H1 (cell line): ENCODE results near the gene TET2. TPM values are rescaled to one million over a fixed set of nuclear protein-coding genes. Genes with fewer than 3 reads are reported as not detected.

Source experiments
- CTCF ChIA-PET: fragments of 300-600 bp; sonication (Branson Sonifier 250); formaldehyde crosslinking; loops from one replicate; lab custom pipeline; 2021; ENCODE audit not compliant: partially characterized antibody; lab: Charles Lee
- POLR2A ChIA-PET: fragments of 300-600 bp; sonication (Branson Sonifier 250); formaldehyde crosslinking; loops from one replicate; lab custom pipeline; 2021; ENCODE audit warnings: inconsistent platforms; ENCODE audit not compliant: partially characterized antibody; lab: Charles Lee
- DNase-seq, 2 experiments: peaks; one replicate each; pipeline versions ENCODE4 v3.0.0 to v3.0.0-alpha.2; 2010 to 2022; ENCODE audit warnings: low spot score in 2 of 2, low read depth in 1 of 2, mixed read lengths in 1 of 2
- FAIRE-seq: peaks from 2 replicates; lab custom pipeline; 2011; peaks lifted over from hg19 to GRCh38; lab: Jason Lieb, UNC
- H2AFZ ChIP-seq: 2 replicates; pipeline ENCODE4 v1.8.1; 2012; ENCODE audit warnings: low read length, inconsistent platforms
- H2AK5ac ChIP-seq: 2 replicates; pipeline ENCODE4 v1.6.1; 2013; ENCODE audit warnings: low read depth, low read length
- H2BK120ac ChIP-seq: replicated peaks from 2 replicates; pipeline ENCODE3; 2013; ENCODE audit warnings: low read depth, low read length, inconsistent platforms
- H2BK12ac ChIP-seq: 2 replicates; pipeline ENCODE4 v1.6.1; 2013; ENCODE audit warnings: low read depth, low read length
- H2BK15ac ChIP-seq: 2 replicates; pipeline ENCODE4 v1.6.1; 2013; ENCODE audit warnings: low read length
- H2BK20ac ChIP-seq: 2 replicates; pipeline ENCODE4 v1.6.1; 2013; ENCODE audit warnings: low read length
- H2BK5ac ChIP-seq: 2 replicates; pipeline ENCODE4 v1.6.1; 2013; ENCODE audit warnings: low read depth, low read length
- H3K14ac ChIP-seq: 2 replicates; pipeline ENCODE4 v1.6.1; 2013; ENCODE audit warnings: inconsistent platforms; ENCODE audit not compliant: insufficient read length
- H3K18ac ChIP-seq: 2 replicates; pipeline ENCODE4 v1.6.1; 2013; ENCODE audit warnings: low read length; ENCODE audit errors: extremely low read depth
- H3K23ac ChIP-seq: 2 replicates; pipeline ENCODE4 v1.6.1; 2013; ENCODE audit warnings: inconsistent platforms; ENCODE audit not compliant: insufficient read length
- H3K23me2 ChIP-seq: 2 replicates; pipeline ENCODE4 v1.6.1; 2013; ENCODE audit warnings: low read depth, low read length
- H3K27ac ChIP-seq: 2 replicates; pipeline ENCODE4 v1.6.1; 2011; ENCODE audit warnings: low read depth, low read length, inconsistent platforms
- H3K27me3 ChIP-seq, 4 experiments: replicated peaks in 1 of 4; 1 replicate in 1 of 4; 2 replicates in 3 of 4; pipeline versions ENCODE4 v1.6.1 to v1.8.1; 2011 to 2013; ENCODE audit warnings: low read length in 3 of 4, mild to moderate bottlenecking in 3 of 4, inconsistent platforms in 2 of 4, mixed read lengths in 2 of 4, moderate library complexity in 1 of 4; ENCODE audit not compliant: control insufficient read depth in 3 of 4, insufficient read depth in 3 of 4; ENCODE audit errors: extremely low read depth in 1 of 4
- H3K36me3 ChIP-seq, 4 experiments: 2 replicates each; pipeline versions ENCODE4 v1.6.1 to v1.8.1; 2011 to 2013; ENCODE audit warnings: mild to moderate bottlenecking in 4 of 4, low read length in 3 of 4, moderate library complexity in 2 of 4, control low read depth in 1 of 4, inconsistent platforms in 1 of 4; ENCODE audit not compliant: insufficient read depth in 4 of 4, control insufficient read depth in 2 of 4
- H3K4ac ChIP-seq: replicated peaks from 2 replicates; pipeline ENCODE3; 2013; ENCODE audit warnings: low read length, low read depth, mixed read lengths, inconsistent platforms; ENCODE audit not compliant: insufficient read length
- H3K4me1 ChIP-seq, 4 experiments: replicated peaks in 1 of 4; 1 replicate in 1 of 4; 2 replicates in 3 of 4; pipeline versions ENCODE4 v1.6.1 to v1.8.1; 2011 to 2013; ENCODE audit warnings: low read length in 3 of 4, inconsistent platforms in 2 of 4, mixed read lengths in 1 of 4; ENCODE audit not compliant: insufficient read depth in 4 of 4, control insufficient read depth in 3 of 4
- H3K4me2 ChIP-seq, 2 experiments: 2 replicates each; pipeline versions ENCODE4 v1.6.1 to v1.8.1; 2011 to 2013; ENCODE audit warnings: low read depth in 2 of 2, low read length in 2 of 2, control low read depth in 1 of 2, inconsistent platforms in 1 of 2, mild to moderate bottlenecking in 1 of 2; ENCODE audit not compliant: insufficient read depth in 1 of 2
- H3K4me3 ChIP-seq, 4 experiments: fragments of 200-600, 300-600 bp in 1 of 4; sonication (generic), shearing (Covaris generic), sonication (Bioruptor Twin) in 1 of 4; 2 replicates each; pipeline versions ENCODE4 v1.5.1 to v1.8.1; 2011 to 2016; ENCODE audit warnings: low read length in 4 of 4, low read depth in 3 of 4, control low read depth in 2 of 4, inconsistent platforms in 2 of 4, mild to moderate bottlenecking in 2 of 4, mixed read lengths in 1 of 4, moderate library complexity in 1 of 4; ENCODE audit not compliant: insufficient read depth in 2 of 4; ENCODE audit errors: extremely low read depth in 1 of 4
- H3K56ac ChIP-seq: replicated peaks from 2 replicates; pipeline ENCODE3; 2013; ENCODE audit warnings: low read depth, mild to moderate bottlenecking, mixed read lengths, low read length, inconsistent platforms; ENCODE audit not compliant: insufficient read length
- H3K79me1 ChIP-seq: 2 replicates; pipeline ENCODE4 v1.6.1; 2013; ENCODE audit warnings: low read depth, low read length, control low read depth
- H3K79me2 ChIP-seq, 2 experiments: 2 replicates each; pipeline versions ENCODE4 v1.6.1 to v1.8.1; 2012 to 2013; ENCODE audit warnings: low read length in 2 of 2, mild to moderate bottlenecking in 2 of 2, inconsistent platforms in 1 of 2; ENCODE audit not compliant: insufficient read depth in 2 of 2, control insufficient read depth in 1 of 2
- H3K9ac ChIP-seq, 4 experiments: replicated peaks in 1 of 4; 1 replicate in 1 of 4; 2 replicates in 3 of 4; pipeline versions ENCODE4 v1.6.1 to v1.8.1; 2011 to 2013; ENCODE audit warnings: low read depth in 3 of 4, low read length in 3 of 4, control low read depth in 2 of 4, mild to moderate bottlenecking in 2 of 4, moderate library complexity in 2 of 4, inconsistent platforms in 1 of 4; ENCODE audit errors: extremely low read depth in 1 of 4
- H3K9me3 ChIP-seq, 2 experiments: 2 replicates each; pipeline versions ENCODE4 v1.6.1 to v1.8.1; 2012 to 2013; ENCODE audit warnings: mild to moderate bottlenecking in 2 of 2, moderate library complexity in 2 of 2, control low read depth in 1 of 2, inconsistent platforms in 1 of 2, low read depth in 1 of 2, low read length in 1 of 2, mixed read lengths in 1 of 2; ENCODE audit not compliant: insufficient read depth in 2 of 2
- H4K20me1 ChIP-seq, 2 experiments: replicated peaks in 1 of 2; 2 replicates each; pipeline versions ENCODE3 to v1.8.1; 2011 to 2013; ENCODE audit warnings: inconsistent platforms in 2 of 2, low read length in 2 of 2, mild to moderate bottlenecking in 1 of 2; ENCODE audit not compliant: insufficient read depth in 2 of 2, control insufficient read depth in 1 of 2
- H4K5ac ChIP-seq: 2 replicates; pipeline ENCODE4 v1.6.1; 2013; ENCODE audit warnings: low read length, low read depth, mixed read lengths, inconsistent platforms; ENCODE audit not compliant: insufficient read length
- H4K8ac ChIP-seq: 2 replicates; pipeline ENCODE4 v1.8.0; 2013; ENCODE audit warnings: mild to moderate bottlenecking, moderate library complexity, low read length, inconsistent platforms; ENCODE audit not compliant: insufficient read depth; ENCODE audit errors: extremely low read depth
- H4K91ac ChIP-seq: replicated peaks from 2 replicates; pipeline ENCODE3; 2013; ENCODE audit warnings: low read length, mixed read lengths, inconsistent platforms; ENCODE audit not compliant: insufficient read length
- HDAC6 ChIP-seq: IDR thresholded peaks from one replicate; pipeline ENCODE4 v1.7.1; 2012; ENCODE audit warnings: low read depth, mild to moderate bottlenecking, inconsistent platforms, low read length, moderate library complexity
- TAF1 ChIP-seq: IDR thresholded peaks from 2 replicates; pipeline ENCODE4 v1.6.1; 2011; ENCODE audit warnings: mild to moderate bottlenecking, low read depth, low read length
- ZNF274 ChIP-seq: IDR thresholded peaks from 2 replicates; pipeline ENCODE4 v1.7.0; 2012; ENCODE audit warnings: low read length, borderline replicate concordance; ENCODE audit errors: extremely low read depth
- polyA plus RNA-seq, 7 experiments: library from polyadenylated mRNA; depleted of rRNA in 3 of 7; stranded (reverse) in 5 of 7; unstranded in 2 of 7; fragments of >200 nt in 5 of 7; fragments of 200-250 nt in 2 of 7; gene quantifications; 1 replicate in 5 of 7; 2 replicates in 1 of 7; 4 replicates in 1 of 7; pipeline versions ENCODE4 v1.2.1 to v1.2.3, GENCODE V29; 2011 to 2013; ENCODE audit warnings: missing spikeins in 2 of 7, mixed read lengths in 2 of 7
- total RNA-seq: library from RNA; stranded (reverse); fragmentation: NEBNext Ultra II Directional; extraction: Animal tissue kit (Norgen Biotek cat#: 25700); gene quantifications from 2 replicates; pipeline ENCODE4 v1.2.1, GENCODE V29; 2021

Gene TET2
- total and polyA plus RNA-seq, 2 of the 8 experiments (the other 6 are each of a cell fraction or from before 2014, with no cell fraction given), result 1.0 to 2.6 TPM

- Histone ChIP-seq H4K91ac (no peak overlapping the region), H2BK5ac (no peak overlapping the region), H3K79me1 (no peaks in the 10 kb centered on the region), H3K27ac (no peak overlapping the region), H3K9ac (no peak overlapping the region), H3K18ac (no peak overlapping the region), H3K4ac (no peak overlapping the region), H3K27me3 (no peaks in the 10 kb centered on the region), H2BK120ac (no peak overlapping the region), H2AFZ (no peak overlapping the region), H3K4me3 (no peak overlapping the region), H3K56ac (no peak overlapping the region), H2BK12ac (no peak overlapping the region), H4K5ac (no peak overlapping the region), H3K23ac (no peak overlapping the region), H3K36me3 (no peaks in the 10 kb centered on the region), H3K23me2 (no peaks in the 10 kb centered on the region), H4K20me1 (no peaks in the 10 kb centered on the region), H2BK20ac (no peak overlapping the region), H2BK15ac (no peak overlapping the region), H3K79me2 (no peaks in the 10 kb centered on the region), H4K8ac (no peak overlapping the region), H3K9me3 (no peaks in the 10 kb centered on the region), H3K4me2 (no peak overlapping the region), H3K14ac (no peak overlapping the region), H2AK5ac (no peak overlapping the region), H3K4me1 (no peaks in the 10 kb centered on the region)
- FAIRE-seq (no peak), DNase-seq (no peak)
- ChIA-PET CTCF (interaction anchor here (0.6 kb wide), 1 partner anchor 243 kb away, joined by 3 read pairs; no protein-coding TSS in a partner anchor), POLR2A (no interaction called here)
- no peak for TF ChIP-seq HDAC6
- TF ChIP-seq TAF1, result no peak
- TF ChIP-seq ZNF274, result no peak
Observed at GRCh38 chr4:105327956-105328355, 181.3 kb downstream of the TET2 start.
